Ovary (tissue), 3 donors: ENCODE results near the gene SLC1A7.

ENCODE experiments used
- CTCF ChIP-seq, 3 donors: fragments of 450-650 bp in 2 of 3; fragments of 200-600 bp in 1 of 3; IDR thresholded peaks; one replicate each; pipeline versions ENCODE4 v1.5.1 to v1.8.0; 2016 to 2022; ENCODE audit warnings: antibody characterized with exemption in 3 of 3, mild to moderate bottlenecking in 1 of 3
- EP300 ChIP-seq: sonication (generic); formaldehyde crosslinking; IDR thresholded peaks from one replicate; pipeline ENCODE4 v1.6.1; 2017; ENCODE audit warnings: antibody characterized with exemption
- POLR2A ChIP-seq: fragments of 450-650 bp; IDR thresholded peaks from one replicate; pipeline ENCODE4 v1.6.1; 2017; ENCODE audit warnings: antibody characterized with exemption, mild to moderate bottlenecking, moderate library complexity
- donor health status: DM: no; HTN: no; CAD: no.

- no peak for TF ChIP-seq CTCF (IDR thresholded peaks at IDR 0.05)
- no peak for TF ChIP-seq POLR2A
- no peak for TF ChIP-seq EP300
Observed at GRCh38 chr1:53062708-53063591, 79.5 kb downstream of the SLC1A7 start.
